LNCaP clone FGC (cell line): ENCODE data around the gene BRCA1.
A peak's percentile ranks its signal among the peaks of the same experiment; 100 is the strongest.

Experiments used
- DNase-seq: peaks from one replicate; pipeline ENCODE4 v3.0.0-alpha.2; 2011; ENCODE audit warnings: low read depth
- H3K4me3 ChIP-seq: 2 replicates; pipeline ENCODE4 v1.5.1; 2011; ENCODE audit warnings: mild to moderate bottlenecking, low read depth, low read length, control low read depth
- TF ChIP-seq, protein P1 (sequence below): IDR thresholded peaks from 2 replicates; pipeline ENCODE4 v1.5.1; 2012; ENCODE audit warnings: mild to moderate bottlenecking; ENCODE audit not compliant: control insufficient read depth, insufficient read depth; ENCODE audit errors: extremely low read depth

Gene BRCA1

DNA sequence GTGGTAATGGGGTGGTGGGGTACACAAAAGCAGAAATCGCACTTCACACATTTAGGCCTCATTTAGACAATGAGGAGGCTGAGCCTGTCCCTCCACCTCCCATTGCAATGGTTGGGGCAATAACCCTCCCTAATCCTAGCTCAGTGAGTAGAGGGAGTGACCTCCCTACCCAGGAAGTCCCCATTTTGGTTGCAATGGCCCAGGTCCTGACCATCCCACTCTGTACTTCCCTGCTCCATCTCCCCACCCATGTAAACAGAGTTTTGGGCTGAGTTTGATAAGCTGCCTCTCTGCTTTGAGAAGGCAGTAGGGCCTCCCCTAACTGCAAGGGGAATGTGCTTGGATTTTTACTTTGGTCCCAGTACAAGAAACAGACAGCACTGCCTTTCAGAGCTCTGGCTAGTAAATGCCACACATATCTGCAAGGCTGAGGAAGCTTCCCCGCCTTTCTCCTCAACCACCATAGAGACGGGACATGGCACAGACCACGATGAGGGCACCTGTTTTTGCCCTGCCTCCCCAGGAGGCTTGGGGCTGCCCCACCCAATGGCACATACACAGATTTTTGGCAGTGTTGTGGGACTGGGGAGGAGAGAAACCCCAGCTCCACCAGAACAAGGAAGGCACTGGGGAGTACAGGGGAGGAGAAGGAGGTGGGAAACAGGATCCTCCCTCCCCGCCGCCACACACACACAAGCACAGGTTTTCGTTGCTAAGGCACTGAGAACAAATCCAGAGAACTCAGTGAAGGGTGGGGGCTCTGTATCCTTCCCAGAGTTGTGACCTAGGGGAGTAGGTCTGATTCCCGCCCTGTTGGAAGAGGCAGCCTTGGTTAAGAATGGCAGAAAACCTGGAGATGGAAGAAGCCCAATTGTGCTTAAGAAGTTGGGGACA lies 110.3 kb downstream of the BRCA1 start:
- DNase-seq: no peak
- TF ChIP-seq, protein P1, sequence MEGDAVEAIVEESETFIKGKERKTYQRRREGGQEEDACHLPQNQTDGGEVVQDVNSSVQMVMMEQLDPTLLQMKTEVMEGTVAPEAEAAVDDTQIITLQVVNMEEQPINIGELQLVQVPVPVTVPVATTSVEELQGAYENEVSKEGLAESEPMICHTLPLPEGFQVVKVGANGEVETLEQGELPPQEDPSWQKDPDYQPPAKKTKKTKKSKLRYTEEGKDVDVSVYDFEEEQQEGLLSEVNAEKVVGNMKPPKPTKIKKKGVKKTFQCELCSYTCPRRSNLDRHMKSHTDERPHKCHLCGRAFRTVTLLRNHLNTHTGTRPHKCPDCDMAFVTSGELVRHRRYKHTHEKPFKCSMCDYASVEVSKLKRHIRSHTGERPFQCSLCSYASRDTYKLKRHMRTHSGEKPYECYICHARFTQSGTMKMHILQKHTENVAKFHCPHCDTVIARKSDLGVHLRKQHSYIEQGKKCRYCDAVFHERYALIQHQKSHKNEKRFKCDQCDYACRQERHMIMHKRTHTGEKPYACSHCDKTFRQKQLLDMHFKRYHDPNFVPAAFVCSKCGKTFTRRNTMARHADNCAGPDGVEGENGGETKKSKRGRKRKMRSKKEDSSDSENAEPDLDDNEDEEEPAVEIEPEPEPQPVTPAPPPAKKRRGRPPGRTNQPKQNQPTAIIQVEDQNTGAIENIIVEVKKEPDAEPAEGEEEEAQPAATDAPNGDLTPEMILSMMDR: no peak
- H3K4me3 ChIP-seq: no peak overlapping the region

DNA sequence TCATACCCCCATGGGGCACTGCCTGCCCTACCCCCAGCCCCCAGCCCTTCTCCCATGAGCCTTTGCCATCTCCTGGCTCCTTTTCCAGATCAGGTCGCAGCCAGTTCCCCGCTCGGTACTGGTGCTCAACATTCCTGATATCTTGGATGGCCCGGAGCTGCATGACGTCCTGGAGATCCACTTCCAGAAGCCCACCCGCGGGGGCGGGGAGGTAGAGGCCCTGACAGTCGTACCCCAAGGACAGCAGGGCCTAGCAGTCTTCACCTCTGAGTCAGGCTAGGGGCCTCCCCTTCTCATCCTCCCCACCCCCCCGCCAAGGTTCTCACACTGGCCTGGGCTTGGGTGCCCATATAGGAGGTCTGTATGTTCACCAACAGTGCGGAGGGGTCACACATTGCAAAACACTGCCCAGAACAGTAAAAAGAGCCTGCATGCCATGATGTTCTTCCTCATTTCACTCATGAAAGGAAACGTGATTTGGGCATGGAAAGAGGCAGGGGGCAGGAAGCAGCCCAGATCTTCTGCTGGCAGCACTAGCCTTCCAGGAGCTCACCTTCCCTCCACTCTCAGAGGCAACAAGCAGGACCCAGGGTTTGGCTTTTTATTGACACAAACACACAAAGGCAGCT lies 111.0 kb downstream of the BRCA1 start:
- TF ChIP-seq, protein P1: no peak
- H3K4me3 ChIP-seq: no peak overlapping the region
- no peak for DNase-seq

DNA sequence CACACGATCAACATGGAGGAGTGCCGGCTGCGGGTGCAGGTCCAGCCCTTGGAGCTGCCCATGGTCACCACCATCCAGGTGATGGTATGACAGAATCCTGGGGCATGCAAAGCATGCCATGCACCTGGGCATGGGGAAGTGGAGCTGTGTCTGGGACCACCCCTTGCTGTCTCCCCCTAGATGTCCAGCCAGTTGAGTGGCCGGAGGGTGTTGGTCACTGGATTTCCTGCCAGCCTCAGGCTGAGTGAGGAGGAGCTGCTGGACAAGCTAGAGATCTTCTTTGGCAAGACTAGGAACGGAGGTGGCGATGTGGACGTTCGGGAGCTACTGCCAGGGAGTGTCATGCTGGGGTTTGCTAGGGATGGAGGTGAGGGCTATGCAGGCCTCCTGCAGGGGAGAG lies 111.9 kb downstream of the BRCA1 start:
- no peak overlapping the region for H3K4me3 ChIP-seq
- no peak for DNase-seq
- TF ChIP-seq, protein P1: no peak

DNA sequence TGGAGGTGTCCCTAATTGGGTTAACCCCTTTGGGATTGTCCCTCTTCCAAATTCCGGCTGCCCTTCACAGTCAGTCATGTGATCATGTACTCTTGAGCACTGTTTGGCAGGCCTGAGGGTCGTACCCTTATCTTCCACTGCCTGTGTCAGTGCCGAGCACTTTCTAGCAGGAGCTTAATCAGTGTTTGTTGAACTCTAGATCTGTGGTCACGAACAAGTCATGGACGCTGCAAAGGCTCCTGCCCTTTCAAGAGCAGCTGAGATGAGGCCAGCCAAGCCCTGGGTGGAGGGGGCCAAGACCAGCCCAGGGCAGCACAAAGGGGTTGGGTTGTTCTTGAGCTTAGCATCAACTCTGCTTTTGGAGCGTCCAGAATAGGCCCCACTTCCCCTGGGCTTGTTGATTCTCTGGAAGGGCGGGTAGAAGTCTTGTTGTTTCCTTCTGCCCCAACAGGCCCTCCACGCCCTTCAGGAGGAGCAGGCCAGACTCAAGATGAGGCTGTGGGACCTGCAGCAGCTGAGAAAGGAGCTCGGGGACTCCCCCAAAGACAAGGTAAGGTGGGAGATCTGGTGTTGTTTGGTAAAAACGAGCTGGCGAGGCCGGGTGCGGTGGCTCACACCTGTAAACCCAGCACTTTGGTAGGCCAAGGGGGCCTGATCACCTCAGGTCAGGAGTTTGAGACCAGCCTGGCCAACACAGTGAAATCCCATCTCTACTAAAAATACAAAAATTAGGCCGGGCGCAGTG lies 113.3 kb downstream of the BRCA1 start:
- no peak overlapping the region for H3K4me3 ChIP-seq
- DNase-seq: no peak
- TF ChIP-seq, protein P1: no peak

DNA sequence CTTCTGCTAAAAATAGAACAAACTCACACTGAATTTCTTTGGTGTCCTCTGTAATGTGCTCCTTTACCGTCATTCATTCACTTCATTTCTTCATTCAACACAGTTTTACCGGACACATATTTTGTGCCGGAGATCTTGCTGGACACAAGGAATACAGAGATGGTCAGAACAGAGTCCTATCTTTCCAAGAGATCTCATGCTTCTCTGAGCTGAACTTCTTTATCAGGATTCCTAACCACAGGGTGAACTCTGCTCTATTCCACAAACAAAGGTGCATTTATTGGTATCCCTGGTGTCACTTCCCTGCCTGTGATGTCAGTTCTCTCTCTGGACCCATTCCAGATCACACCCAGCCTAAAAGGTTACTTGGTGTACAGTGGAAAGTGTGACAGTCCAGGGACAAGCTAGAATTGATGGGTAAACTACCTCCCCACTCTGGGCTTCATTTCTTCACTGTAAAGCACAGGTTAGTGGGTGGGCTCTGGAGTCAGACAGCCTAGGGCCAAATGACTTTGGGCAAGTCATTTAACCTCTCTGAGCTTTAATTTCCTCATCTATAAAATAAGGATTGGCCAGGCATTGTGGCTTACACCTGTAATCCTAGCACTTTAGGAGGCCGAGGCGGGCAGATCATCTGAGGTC lies 114.4 kb downstream of the BRCA1 start:
- DNase-seq: peak; percentile 46
- TF ChIP-seq, protein P1: no peak
- H3K4me3 ChIP-seq: no peak overlapping the region
